Spleen (tissue), 11 donors: ENCODE results near the gene C6orf136. TPM values are rescaled to one million over a fixed set of nuclear protein-coding genes. Genes with fewer than 3 reads are reported as not detected.

Source experiments
- DNase-seq: peaks from one replicate; pipeline ENCODE4 v3.0.0-alpha.2; 2020
- H3K27ac ChIP-seq, 8 donors: fragments of 200-600 bp; sonication (generic) in 7 of 8; 1 replicate in 4 of 8; 2 replicates in 4 of 8; pipeline versions ENCODE4 v1.5.0 to v1.8.0; 2016 to 2021; ENCODE audit warnings: inconsistent platforms in 4 of 8, mild to moderate bottlenecking in 4 of 8, moderate library complexity in 1 of 8
- H3K27me3 ChIP-seq, 7 donors: fragments of 200-600 bp; sonication (generic) in 6 of 7; replicated peaks in 1 of 7; 1 replicate in 4 of 7; 2 replicates in 3 of 7; pipeline versions ENCODE4 v1.5.0 to v1.8.0; 2016 to 2021; ENCODE audit warnings: inconsistent platforms in 3 of 7, mild to moderate bottlenecking in 1 of 7
- H3K36me3 ChIP-seq, 6 donors: fragments of 200-600 bp; sonication (generic) in 5 of 6; 1 replicate in 4 of 6; 2 replicates in 2 of 6; pipeline versions ENCODE4 v1.5.0 to v1.8.0; 2016 to 2021; ENCODE audit warnings: inconsistent platforms in 2 of 6
- H3K4me1 ChIP-seq, 6 donors: fragments of 200-600 bp; sonication (generic) in 5 of 6; 1 replicate in 3 of 6; 2 replicates in 3 of 6; pipeline versions ENCODE4 v1.5.0 to v1.8.0; 2016 to 2021; ENCODE audit warnings: inconsistent platforms in 3 of 6
- H3K4me3 ChIP-seq, 8 donors: fragments of 200-600 bp; sonication (generic) in 7 of 8; 1 replicate in 4 of 8; 2 replicates in 4 of 8; pipeline versions ENCODE4 v1.5.0 to v1.8.0; 2016 to 2021; ENCODE audit warnings: inconsistent platforms in 4 of 8, mild to moderate bottlenecking in 4 of 8, moderate library complexity in 2 of 8
- H3K9me3 ChIP-seq, 8 donors: fragments of 200-600 bp; sonication (generic) in 7 of 8; 1 replicate in 4 of 8; 2 replicates in 4 of 8; pipeline versions ENCODE4 v1.5.0 to v1.8.0; 2016 to 2021; ENCODE audit warnings: inconsistent platforms in 4 of 8
- POLR2A ChIP-seq, 3 donors: fragments of 450-650 bp; IDR thresholded peaks; one replicate each; pipeline ENCODE4 v1.5.1; 2017; ENCODE audit warnings: antibody characterized with exemption in 3 of 3, mild to moderate bottlenecking in 1 of 3
- POLR2AphosphoS5 ChIP-seq, 3 donors: sonication (generic); formaldehyde crosslinking; IDR thresholded peaks; one replicate each; pipeline ENCODE4 v1.5.1; 2017; ENCODE audit warnings: antibody characterized with exemption in 3 of 3
- WGBS, 5 donors: extraction: QIAGEN DNeasy Blood & Tissue Kit in 3 of 5; methylation state at CpG; one replicate each; pipeline versions ENCODE4 v1.1.5 to v1.1.7; 2013 to 2018; 5-methylcytosine and 5-hydroxymethylcytosine counted together
- intact Hi-C: fragments of 100-400 bp; cut with DNase I; formaldehyde crosslinking; loops from one replicate; pipeline ENCODE4 v1.15.0; 2023; ENCODE audit warnings: low total_unique reads
- polyA plus RNA-seq, 3 donors: library from polyadenylated mRNA; stranded (reverse); fragments of 200-250 nt; gene quantifications; one replicate each; pipeline ENCODE4 v1.2.1, GENCODE V29; 2013
- total RNA-seq, 7 donors: library from RNA; depleted of rRNA in 3 of 7; stranded (reverse); fragments of >200 nt in 3 of 7; fragmentation: NEBNext Ultra II Directional in 4 of 7; extraction: Animal tissue kit (Norgen Biotek cat#: 25700) in 4 of 7; gene quantifications; one replicate each; pipeline versions ENCODE4 v1.1.0 to v1.2.1, GENCODE V29; 2016 to 2021
- TF ChIP-seq, protein P1 (sequence below), 11 experiments: fragments of 200-600 bp in 7 of 11; fragments of 450-650 bp in 4 of 11; sonication (generic) in 4 of 11; IDR thresholded peaks in 8 of 11; conservative IDR thresholded peaks in 3 of 11; 1 replicate in 7 of 11; 2 replicates in 4 of 11; pipeline versions ENCODE4 v1.4.0 to v1.8.0; 2016 to 2021; ENCODE audit warnings: antibody characterized with exemption in 11 of 11, inconsistent platforms in 4 of 11, mild to moderate bottlenecking in 1 of 11
- donor health status: healthy with polysubstance abuse.
- donor health status: DM: no; HTN: no; CAD: no; lungs with moderate emphysema.
- donor health status: DM: no; HTN: no; CAD: no.
- donor health status: Bipolar disorder and iron deficiency.
- donor health status: healthy.
- donor health status: DM: no; HTN: no; CAD: no.
- donor health status: DM: yes; HTN: yes; CAD: no.

The C6orf136 gene
- total and polyA plus RNA-seq, 10 donors, result 12.1 to 28.0 (median 18.3) TPM

DNA sequence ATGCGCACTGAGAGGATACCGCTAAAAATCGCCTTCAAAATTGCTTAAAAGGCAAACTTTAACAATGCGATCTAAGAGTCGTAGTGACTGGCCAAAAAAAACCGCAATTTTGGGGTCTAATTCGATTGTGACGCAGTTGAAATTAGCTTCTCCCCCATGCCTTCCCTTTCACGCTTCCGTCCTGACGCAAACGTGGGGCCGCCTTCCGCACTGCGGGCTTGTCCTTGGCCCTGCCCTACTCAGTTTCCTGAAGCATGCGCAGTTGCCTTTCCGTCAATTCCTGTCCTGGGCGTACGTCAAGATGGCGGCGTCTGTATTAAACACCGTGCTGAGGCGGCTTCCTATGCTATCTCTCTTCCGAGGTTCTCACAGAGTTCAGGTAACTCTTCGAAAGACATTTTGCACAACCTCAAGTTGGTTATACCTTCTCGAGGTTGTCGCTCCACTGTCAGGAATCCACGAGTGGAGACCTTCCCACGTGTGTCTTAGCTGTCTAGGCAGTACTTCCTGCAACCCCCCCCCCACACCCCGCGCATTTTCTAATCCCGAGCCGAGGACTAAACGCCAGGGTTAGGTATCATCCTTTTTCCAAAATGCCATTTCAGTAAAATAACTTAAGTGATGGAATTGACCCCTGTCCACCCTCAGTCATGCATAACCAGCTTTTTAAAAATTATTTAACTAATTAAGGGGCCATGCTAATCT is 29.2 kb upstream of the C6orf136 start, which contains the start of gene MRPS18B:
Gene MRPS18B, plus strand, starts transcription at position 276 of the 705 bp plus-strand sequence. Its CDS starts 26 bp downstream, at position 302.
- H3K4me1 ChIP-seq, result peaks cover 28 to 62% (median 40%) of the 10 kb centered on the region in 6 donors
- WGBS, 5 donors, result 0 to 1% (median 0%) methylated on average over 27 to 34 of the region's 34 CpGs
- peak within 1 kb of the TSS; percentile 70 to 98 (median 85) for H3K4me3 ChIP-seq
- intact Hi-C loops, result loop anchor here (10.0 kb wide), 1 partner anchor 107 kb away; the partner anchor contains the start of gene TUBB
- TF ChIP-seq, protein P1, sequence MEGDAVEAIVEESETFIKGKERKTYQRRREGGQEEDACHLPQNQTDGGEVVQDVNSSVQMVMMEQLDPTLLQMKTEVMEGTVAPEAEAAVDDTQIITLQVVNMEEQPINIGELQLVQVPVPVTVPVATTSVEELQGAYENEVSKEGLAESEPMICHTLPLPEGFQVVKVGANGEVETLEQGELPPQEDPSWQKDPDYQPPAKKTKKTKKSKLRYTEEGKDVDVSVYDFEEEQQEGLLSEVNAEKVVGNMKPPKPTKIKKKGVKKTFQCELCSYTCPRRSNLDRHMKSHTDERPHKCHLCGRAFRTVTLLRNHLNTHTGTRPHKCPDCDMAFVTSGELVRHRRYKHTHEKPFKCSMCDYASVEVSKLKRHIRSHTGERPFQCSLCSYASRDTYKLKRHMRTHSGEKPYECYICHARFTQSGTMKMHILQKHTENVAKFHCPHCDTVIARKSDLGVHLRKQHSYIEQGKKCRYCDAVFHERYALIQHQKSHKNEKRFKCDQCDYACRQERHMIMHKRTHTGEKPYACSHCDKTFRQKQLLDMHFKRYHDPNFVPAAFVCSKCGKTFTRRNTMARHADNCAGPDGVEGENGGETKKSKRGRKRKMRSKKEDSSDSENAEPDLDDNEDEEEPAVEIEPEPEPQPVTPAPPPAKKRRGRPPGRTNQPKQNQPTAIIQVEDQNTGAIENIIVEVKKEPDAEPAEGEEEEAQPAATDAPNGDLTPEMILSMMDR (IDR thresholded peaks at IDR 0.05 in 8 of 11, conservative IDR thresholded peaks at IDR 0.05 in 3 of 11), result peak in 2 of 11 experiments; percentile 7 to 33
- TF ChIP-seq POLR2A (IDR thresholded peaks at IDR 0.05) (peak in 2 of 3 donors; percentile 52 to 61), POLR2AphosphoS5 (IDR thresholded peaks at IDR 0.05) (peak in 1 of 3 donors; percentile 95)
- DNase-seq, result peak; percentile 99
- H3K27ac ChIP-seq, result peak within 1 kb of the TSS; percentile 93 to 98 (median 96)
- no peaks in the 10 kb centered on the region for H3K9me3 ChIP-seq
- H3K27me3 ChIP-seq, result no peaks in the 10 kb centered on the region
- H3K36me3 ChIP-seq, result peaks cover 2 to 59% (median 43%) of the 10 kb centered on the region in 6 donors

DNA sequence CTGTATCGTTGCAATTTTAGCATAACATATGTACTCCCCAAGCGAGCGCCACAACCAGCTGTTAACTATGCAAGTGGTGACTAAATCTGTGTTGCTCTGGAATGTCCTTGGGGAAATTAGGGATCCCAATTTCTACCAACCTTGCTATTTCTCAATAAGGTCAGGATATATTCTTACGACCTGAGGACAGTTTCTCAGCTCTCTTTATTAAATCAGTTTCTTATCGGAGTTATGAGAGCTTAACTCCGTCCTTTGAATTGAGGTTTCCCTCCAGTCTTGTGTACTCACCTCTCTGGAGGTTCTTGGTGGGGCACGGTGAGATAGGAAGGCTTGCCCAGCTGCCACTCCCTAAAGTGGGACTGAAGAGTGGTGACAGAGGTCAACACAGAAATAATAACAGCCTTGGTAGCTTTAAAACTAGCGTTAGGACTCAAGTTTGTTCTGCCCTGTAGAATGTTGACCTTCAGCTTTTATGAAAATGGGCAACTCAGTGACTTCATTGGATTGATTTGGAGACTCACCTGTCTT is 28.6 kb upstream of the C6orf136 start:
- intact Hi-C loops, result loop anchor here (10.0 kb wide), 1 partner anchor 106 kb away; the partner anchor contains the start of gene TUBB

GRCh38 chr6:30619561-30619960 is 27.4 kb upstream of the C6orf136 start:
- Histone ChIP-seq H3K4me3 (peak overlapping the region in 1 of 8 donors; percentile 72), H3K27ac (peak overlapping the region in 2 of 8 donors; percentile 9 to 96), H3K4me1 (peaks cover 10 to 43% (median 21%) of the 10 kb centered on the region in 6 donors), H3K27me3 (no peaks in the 10 kb centered on the region), H3K9me3 (no peaks in the 10 kb centered on the region), H3K36me3 (peaks cover 2 to 69% (median 62%) of the 10 kb centered on the region in 6 donors)
- 95 to 96% (median 96%) methylated on average over 11 of the region's 11 CpGs for WGBS, 5 donors
- TF ChIP-seq POLR2A (IDR thresholded peaks at IDR 0.05) (no peak), POLR2AphosphoS5 (IDR thresholded peaks at IDR 0.05) (no peak)
- TF ChIP-seq, protein P1 (IDR thresholded peaks at IDR 0.05 in 8 of 11, conservative IDR thresholded peaks at IDR 0.05 in 3 of 11), result no peak
- intact Hi-C loops, result loop anchor here (10.0 kb wide), 1 partner anchor 105 kb away; the partner anchor contains the start of gene TUBB
- no peak for DNase-seq

More for the DNA sequence above, 28.6 kb upstream of the C6orf136 start:
- H3K27me3 ChIP-seq, result no peaks in the 10 kb centered on the region
- H3K4me3 ChIP-seq, result peak overlapping the region; percentile 52 to 94 (median 71)
- H3K9me3 ChIP-seq, result no peaks in the 10 kb centered on the region
- peak; percentile 52 for DNase-seq
- H3K27ac ChIP-seq, result peak overlapping the region; percentile 93 to 98 (median 96)
- TF ChIP-seq POLR2AphosphoS5 (IDR thresholded peaks at IDR 0.05) (no peak), POLR2A (IDR thresholded peaks at IDR 0.05) (no peak)
- TF ChIP-seq, protein P1 (IDR thresholded peaks at IDR 0.05 in 8 of 11, conservative IDR thresholded peaks at IDR 0.05 in 3 of 11), result no peak
- peaks cover 2 to 63% (median 49%) of the 10 kb centered on the region in 6 donors for H3K36me3 ChIP-seq
- WGBS, 5 donors, result 8 to 14% (median 10%) methylated on average over 8 of the region's 8 CpGs
- peaks cover 22 to 56% (median 33%) of the 10 kb centered on the region in 6 donors for H3K4me1 ChIP-seq
